Tibial artery (tissue), 4 donors: Measurements from ENCODE around the gene CRHR1.

Experiments used
- DNase-seq, 2 donors: peaks; one replicate each; pipeline ENCODE4 v3.0.0-alpha.2; 2019
- H3K27ac ChIP-seq, 2 donors: fragments of 200-600 bp; sonication (generic) in 1 of 2; 1 replicate in 1 of 2; 2 replicates in 1 of 2; pipeline ENCODE4 v1.5.1; 2018 to 2019; ENCODE audit warnings: mild to moderate bottlenecking in 1 of 2
- H3K27me3 ChIP-seq, 2 donors: fragments of 200-600 bp; sonication (generic) in 1 of 2; one replicate each; pipeline versions ENCODE4 v1.5.1 to v1.6.0; 2016 to 2019
- H3K36me3 ChIP-seq, 3 donors: fragments of 200-600 bp; sonication (generic) in 2 of 3; one replicate each; pipeline ENCODE4 v1.5.1; 2016 to 2019; ENCODE audit warnings: mild to moderate bottlenecking in 2 of 3
- H3K4me1 ChIP-seq, 4 donors: fragments of 200-600 bp; sonication (generic) in 2 of 4; 1 replicate in 3 of 4; 2 replicates in 1 of 4; pipeline ENCODE4 v1.5.1; 2016 to 2019
- H3K4me3 ChIP-seq, 2 donors: fragments of 200-600 bp; sonication (generic) in 1 of 2; 1 replicate in 1 of 2; 2 replicates in 1 of 2; pipeline ENCODE4 v1.5.1; 2018 to 2019; ENCODE audit warnings: mild to moderate bottlenecking in 2 of 2
- H3K9me3 ChIP-seq, 3 donors: fragments of 200-600 bp; sonication (generic) in 1 of 3; one replicate each; pipeline ENCODE4 v1.5.1; 2016 to 2019
- intact Hi-C: fragments of 100-400 bp; cut with DNase I; formaldehyde crosslinking; loops from one replicate; pipeline ENCODE4 v1.15.0; 2023; ENCODE audit warnings: low total_unique reads
- TF ChIP-seq, protein P1 (sequence below), 2 experiments: fragments of 200-600 bp in 1 of 2; fragments of 450-650 bp in 1 of 2; IDR thresholded peaks; one replicate each; pipeline ENCODE4 v1.5.1; 2017 to 2019; ENCODE audit warnings: antibody characterized with exemption in 2 of 2, mild to moderate bottlenecking in 1 of 2, moderate library complexity in 1 of 2

Gene CRHR1

DNA sequence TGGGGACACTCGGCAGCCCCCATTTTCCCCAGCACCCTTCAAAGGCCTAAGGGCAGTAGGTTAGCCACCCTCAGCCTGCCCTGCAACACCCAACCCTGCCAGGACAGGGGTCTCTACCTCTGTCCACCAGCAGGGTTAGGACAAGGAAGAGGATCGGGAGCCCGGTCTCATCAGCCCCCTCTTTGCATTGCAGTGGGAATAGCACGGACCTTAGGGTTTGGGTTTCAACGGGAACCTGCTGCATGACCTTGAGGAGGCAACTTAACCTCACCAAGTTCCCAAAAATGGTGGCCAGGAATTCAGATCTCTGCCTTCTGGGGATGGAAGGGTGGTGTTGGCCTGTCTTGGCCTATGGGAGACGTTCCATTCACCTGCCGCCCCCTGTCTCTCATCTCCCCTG lies 40.4 kb downstream of the CRHR1 start:
- TF ChIP-seq, protein P1, sequence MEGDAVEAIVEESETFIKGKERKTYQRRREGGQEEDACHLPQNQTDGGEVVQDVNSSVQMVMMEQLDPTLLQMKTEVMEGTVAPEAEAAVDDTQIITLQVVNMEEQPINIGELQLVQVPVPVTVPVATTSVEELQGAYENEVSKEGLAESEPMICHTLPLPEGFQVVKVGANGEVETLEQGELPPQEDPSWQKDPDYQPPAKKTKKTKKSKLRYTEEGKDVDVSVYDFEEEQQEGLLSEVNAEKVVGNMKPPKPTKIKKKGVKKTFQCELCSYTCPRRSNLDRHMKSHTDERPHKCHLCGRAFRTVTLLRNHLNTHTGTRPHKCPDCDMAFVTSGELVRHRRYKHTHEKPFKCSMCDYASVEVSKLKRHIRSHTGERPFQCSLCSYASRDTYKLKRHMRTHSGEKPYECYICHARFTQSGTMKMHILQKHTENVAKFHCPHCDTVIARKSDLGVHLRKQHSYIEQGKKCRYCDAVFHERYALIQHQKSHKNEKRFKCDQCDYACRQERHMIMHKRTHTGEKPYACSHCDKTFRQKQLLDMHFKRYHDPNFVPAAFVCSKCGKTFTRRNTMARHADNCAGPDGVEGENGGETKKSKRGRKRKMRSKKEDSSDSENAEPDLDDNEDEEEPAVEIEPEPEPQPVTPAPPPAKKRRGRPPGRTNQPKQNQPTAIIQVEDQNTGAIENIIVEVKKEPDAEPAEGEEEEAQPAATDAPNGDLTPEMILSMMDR (IDR thresholded peaks at IDR 0.05), result no peak
- no peak overlapping the region for H3K27ac ChIP-seq
- no peak for DNase-seq
- H3K36me3 ChIP-seq, result no peaks in the 10 kb centered on the region
- H3K9me3 ChIP-seq, result no peaks in the 10 kb centered on the region
- H3K4me3 ChIP-seq, result no peak overlapping the region
- no peaks in the 10 kb centered on the region for H3K4me1 ChIP-seq
- intact Hi-C loops, result no loop called here
- H3K27me3 ChIP-seq, result peaks cover 0 to 63% of the 10 kb centered on the region in 2 donors

DNA sequence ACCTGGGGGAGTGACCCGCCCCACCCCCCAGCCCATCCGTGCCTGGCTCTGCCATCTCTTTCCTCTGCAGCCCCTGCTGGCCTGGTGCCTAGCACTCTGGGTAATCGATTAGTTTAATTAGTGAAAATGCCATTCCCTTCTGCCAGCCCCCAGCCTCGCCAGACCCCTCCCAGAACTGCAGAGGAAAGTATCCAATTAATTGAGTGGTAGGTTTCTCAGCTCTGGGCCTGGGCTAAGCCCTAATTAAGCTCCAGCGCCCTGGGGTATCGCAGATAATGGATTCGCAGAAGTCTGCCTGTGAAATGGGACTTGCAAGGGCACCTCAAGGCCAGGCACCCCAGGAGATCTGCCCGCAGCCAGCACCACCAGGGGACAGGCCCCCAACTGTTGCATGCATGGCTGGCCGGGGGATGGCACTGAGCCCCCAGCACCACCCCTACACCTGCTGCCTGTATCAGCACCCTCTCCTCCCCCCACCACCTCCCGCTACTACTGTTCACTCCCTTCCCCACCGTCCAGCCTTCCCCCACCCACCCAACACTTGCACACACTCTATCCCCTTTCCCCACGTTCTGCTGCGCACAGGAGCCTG lies 40.9 kb downstream of the CRHR1 start:
- Histone ChIP-seq H3K4me3 (no peak overlapping the region), H3K27me3 (peaks cover 0 to 63% of the 10 kb centered on the region in 2 donors), H3K36me3 (no peaks in the 10 kb centered on the region), H3K4me1 (no peaks in the 10 kb centered on the region), H3K27ac (no peak overlapping the region), H3K9me3 (no peaks in the 10 kb centered on the region)
- DNase-seq, result no peak
- intact Hi-C loops, result no loop called here
- TF ChIP-seq, protein P1 (IDR thresholded peaks at IDR 0.05), result no peak

DNA sequence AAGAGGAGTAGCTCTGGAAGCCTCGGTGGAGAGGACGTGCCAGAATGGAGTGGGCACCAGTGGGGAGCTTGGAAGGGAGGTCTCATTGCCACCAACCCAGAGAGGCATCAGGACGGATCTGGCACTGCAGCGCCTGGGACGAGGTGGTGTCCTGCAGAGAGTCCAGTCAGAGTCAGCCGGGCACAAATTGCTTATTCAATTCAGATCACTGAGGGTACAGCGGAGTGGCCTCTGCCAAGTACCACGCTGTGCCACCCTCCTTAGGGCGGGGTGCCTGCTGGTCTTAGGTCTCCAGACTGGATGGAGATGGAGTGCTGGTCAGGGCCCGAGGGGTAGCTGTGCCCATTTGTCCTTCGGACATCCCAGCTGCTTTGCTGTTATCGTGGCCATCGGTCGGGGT lies 41.7 kb downstream of the CRHR1 start:
- DNase-seq, result no peak
- TF ChIP-seq, protein P1 (IDR thresholded peaks at IDR 0.05), result no peak
- H3K36me3 ChIP-seq, result no peaks in the 10 kb centered on the region
- no peaks in the 10 kb centered on the region for H3K9me3 ChIP-seq
- no peak overlapping the region for H3K27ac ChIP-seq
- H3K27me3 ChIP-seq, result peaks cover 0 to 67% of the 10 kb centered on the region in 2 donors
- intact Hi-C loops, result no loop called here
- no peaks in the 10 kb centered on the region for H3K4me1 ChIP-seq
- H3K4me3 ChIP-seq, result no peak overlapping the region

DNA sequence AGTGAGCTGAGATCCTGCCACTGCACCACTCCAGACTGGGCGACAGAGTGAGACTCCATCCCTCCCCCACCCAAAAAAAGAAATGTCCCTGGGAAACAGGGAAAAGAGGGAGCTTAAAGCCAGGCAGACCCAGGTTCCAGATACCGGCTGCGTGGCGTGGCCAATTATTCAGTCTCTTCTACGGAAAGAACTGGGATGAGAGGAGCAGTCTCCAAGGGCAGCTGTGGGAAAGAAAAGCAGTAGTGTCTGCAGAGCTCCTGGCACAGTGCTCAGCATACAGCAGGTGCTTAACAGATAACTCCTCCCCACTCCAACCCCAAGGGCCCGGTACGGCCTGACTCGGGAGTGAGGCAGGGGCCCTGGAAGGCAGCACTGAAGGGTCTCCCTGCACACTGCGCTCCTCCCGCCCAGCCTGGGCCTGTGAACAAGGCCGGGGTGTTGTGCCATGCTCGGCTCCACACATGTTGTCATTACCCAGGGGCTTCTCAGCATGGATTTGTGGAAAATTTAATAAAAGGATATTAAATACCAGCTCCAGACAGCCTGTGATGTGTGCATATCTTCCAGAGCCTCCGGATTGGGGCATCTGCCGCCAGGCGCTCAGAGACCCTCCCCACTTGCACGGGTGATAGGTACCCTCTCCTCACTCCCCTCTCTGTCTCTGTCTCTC lies 42.9 kb downstream of the CRHR1 start:
- no peak overlapping the region for H3K27ac ChIP-seq
- TF ChIP-seq, protein P1 (IDR thresholded peaks at IDR 0.05), result no peak
- no peak for DNase-seq
- H3K9me3 ChIP-seq, result no peaks in the 10 kb centered on the region
- H3K4me1 ChIP-seq, result no peaks in the 10 kb centered on the region
- H3K36me3 ChIP-seq, result no peaks in the 10 kb centered on the region
- intact Hi-C loops, result no loop called here
- no peak overlapping the region for H3K4me3 ChIP-seq
- H3K27me3 ChIP-seq, result peaks cover 0 to 73% of the 10 kb centered on the region in 2 donors

DNA sequence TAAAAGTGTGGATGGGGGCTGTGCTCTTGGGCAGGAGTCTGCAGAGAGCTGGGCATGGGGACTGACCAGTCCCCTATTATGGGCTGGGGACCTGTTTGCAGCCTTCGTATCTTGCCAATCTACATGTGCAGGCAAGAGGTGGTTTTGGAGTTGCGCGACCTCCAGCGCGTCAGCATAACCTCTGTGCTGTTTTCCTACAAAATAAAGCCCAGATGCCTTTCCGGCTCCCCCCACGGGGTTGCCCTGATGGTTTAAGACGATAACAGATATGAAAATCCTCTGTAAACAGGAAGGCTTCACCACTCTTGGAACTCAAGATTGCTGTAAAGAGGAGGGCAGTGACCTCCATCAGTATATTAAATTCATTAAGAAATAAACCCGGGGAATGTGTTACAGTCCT lies 44.1 kb downstream of the CRHR1 start:
- Histone ChIP-seq H3K27ac (no peak overlapping the region), H3K36me3 (no peaks in the 10 kb centered on the region), H3K9me3 (no peaks in the 10 kb centered on the region), H3K4me3 (no peak overlapping the region), H3K27me3 (peaks cover 0 to 73% of the 10 kb centered on the region in 2 donors), H3K4me1 (peaks cover 0 to 2% (median 0%) of the 10 kb centered on the region in 4 donors)
- intact Hi-C loops, result no loop called here
- no peak for DNase-seq
- TF ChIP-seq, protein P1 (IDR thresholded peaks at IDR 0.05), result no peak
